Measurements from ENCODE around the gene KMT2C.

DNA sequence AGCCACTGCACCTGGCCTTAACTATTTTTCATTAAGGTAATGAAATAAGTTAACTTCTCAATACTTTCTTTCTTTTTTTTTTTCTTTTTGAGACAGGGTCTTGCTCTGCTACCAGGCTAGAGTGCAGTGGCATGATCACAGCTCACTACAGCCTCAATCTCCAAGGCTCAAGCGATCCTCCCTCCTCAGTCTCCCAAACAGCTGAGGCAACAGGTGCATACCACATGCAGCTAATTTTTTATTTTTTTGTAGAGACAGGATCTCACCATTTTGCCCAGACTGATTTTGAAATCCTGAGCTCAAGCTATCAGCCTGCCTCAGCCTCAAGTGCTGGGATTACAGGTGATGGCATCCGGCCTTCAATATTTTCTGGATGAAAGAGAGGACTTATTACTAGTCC, 21.0 kb downstream of the KMT2C start:
- no peak for TF ChIP-seq EZH2 (IDR thresholded peaks at IDR 0.05; ENCODE audit: insufficient read depth, poor library complexity, severe bottlenecking)
- no peak for TF ChIP-seq EZH2phosphoT487 (IDR thresholded peaks at IDR 0.05; ENCODE audit: insufficient read depth, low read depth)
